NCI-H748 (cell line): ENCODE results near the gene SPEG.

Experiments
- DNase-seq: peaks from one replicate; lab custom pipeline; 2025; ENCODE audit not compliant: unreplicated experiment; lab: John Stamatoyannopoulos, UW

SPEG gene

DNA sequence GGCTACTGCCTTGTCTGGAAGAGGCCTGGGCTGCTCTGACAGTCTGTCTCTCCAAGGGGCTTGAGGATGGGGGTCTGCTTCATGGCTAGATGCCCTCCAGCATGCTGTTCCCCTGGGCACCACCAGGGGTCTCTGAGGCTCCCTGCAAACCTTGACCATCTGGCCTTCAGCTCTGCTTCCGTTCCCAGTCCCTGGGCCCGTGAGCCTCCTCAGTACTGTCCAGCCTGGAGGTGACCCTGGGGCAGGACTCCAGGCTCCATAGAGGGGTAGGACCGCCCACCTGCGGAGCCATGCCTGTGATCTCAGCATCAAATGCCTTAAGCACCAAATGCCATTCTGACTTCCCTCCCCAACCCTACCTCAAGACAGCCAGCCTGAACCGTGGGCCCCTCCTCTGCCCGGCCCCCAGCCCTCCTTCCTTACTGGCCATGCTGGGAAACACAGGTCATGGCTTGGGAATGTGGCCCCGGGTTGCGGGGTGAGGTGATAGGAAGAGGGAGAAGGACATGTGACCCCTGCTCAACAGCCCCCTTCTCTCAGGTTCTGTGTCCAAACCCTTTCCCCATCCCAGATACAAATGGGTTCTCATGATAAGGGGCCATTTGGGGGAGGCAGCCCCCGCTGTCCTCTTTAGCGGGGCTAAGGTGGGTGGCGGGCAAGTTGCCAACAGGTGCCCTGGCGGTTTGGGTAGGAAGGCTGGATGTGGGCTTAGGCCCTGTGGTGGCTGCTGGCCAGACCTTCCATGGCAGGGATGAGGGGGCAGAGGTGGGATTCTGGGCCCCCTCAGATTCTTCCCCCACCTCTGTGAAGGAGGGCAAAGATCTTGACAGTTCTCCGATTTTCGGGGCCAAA, 25.0 kb downstream of the SPEG start:
- peak; percentile 53 for DNase-seq

GRCh38 chr2:219460424-219460926, 25.8 kb downstream of the SPEG start:
- no peak for DNase-seq

GRCh38 chr2:219461047-219461514, 26.4 kb downstream of the SPEG start:
- DNase-seq: no peak

- no peak for DNase-seq
Measured at GRCh38 chr2:219461669-219462068, 27.0 kb downstream of the SPEG start.

- no peak for DNase-seq
Measured at GRCh38 chr2:219462349-219462748, 27.7 kb downstream of the SPEG start.

DNA sequence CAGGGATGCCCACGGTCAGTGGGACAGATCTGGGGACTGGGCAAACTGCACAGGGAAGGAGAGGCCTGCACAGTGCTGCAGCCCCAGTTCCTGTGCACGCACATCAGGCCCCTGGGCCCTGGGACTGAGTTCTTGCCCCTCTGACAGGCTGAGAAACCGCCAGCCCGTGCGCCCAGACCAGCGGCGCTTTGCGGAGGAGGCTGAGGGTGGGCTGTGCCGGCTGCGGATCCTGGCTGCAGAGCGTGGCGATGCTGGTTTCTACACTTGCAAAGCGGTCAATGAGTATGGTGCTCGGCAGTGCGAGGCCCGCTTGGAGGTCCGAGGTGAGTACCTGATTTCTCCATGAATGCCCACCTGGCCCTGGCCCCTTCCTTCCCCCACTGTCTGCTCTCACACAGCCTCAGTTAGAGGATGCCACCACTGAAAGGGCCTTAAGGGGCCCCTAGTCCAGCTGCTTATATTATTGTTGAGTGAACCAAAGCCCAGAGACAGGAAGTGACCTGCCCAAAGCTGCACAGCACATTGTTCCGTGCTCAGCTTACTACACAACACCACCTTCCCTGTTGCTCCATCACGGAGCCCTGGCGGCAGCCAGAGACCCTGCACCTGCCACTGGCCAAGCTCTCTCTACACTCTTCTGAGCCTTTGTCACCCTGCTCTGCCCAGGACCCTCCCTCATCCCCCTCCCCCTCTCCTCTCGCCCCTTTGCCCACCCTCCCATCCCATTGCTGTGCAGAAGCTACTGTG, 29.8 kb downstream of the SPEG start:
- no peak for DNase-seq

GRCh38 chr2:219465659-219466561, 31.3 kb downstream of the SPEG start:
- no peak for DNase-seq

GRCh38 chr2:219466816-219467735, 32.4 kb downstream of the SPEG start:
- no peak for DNase-seq

DNA sequence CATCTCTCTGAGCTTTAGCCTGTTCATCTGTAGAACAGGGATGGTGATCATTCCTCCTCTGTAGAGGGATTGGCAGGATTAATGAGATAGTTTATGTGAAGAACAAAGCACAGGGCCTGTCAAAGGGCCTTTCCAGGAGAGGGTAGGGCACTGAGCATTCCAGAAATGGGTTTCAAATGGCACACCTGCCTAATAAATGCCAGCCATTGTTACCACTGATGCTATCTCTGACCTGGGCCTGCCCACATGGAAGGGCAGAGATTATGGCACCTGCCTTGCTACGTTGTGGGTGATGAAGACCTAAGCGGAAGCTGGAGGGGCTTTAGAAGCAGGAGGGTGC, 33.1 kb downstream of the SPEG start:
- DNase-seq: no peak

DNA sequence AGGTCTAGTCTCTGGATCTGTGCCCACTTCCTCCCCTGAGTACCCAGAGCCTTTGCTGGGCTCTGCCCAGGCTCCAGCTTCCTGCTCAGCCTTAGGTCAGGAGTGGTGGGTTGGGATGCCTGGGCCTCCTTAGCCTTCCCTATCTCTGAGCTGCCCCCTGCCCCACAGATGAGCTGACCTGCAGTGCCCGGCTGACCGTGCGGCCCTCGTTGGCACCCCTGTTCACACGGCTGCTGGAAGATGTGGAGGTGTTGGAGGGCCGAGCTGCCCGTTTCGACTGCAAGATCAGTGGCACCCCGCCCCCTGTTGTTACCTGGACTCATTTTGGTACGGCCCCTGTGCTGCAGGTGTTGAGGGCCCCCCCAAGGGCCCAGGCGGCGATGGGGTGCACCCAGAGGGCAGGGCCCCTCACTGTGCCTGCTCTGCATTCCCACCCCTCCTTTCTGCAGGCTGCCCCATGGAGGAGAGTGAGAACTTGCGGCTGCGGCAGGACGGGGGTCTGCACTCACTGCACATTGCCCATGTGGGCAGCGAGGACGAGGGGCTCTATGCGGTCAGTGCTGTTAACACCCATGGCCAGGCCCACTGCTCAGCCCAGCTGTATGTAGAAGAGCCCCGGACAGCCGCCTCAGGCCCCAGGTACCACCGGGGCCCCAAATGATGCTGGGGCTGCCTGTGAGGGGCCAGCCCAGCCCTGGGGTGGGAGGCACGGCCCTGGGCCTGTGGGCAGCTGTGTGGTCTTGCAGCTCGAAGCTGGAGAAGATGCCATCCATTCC, 34.0 kb downstream of the SPEG start:
- DNase-seq: no peak

DNA sequence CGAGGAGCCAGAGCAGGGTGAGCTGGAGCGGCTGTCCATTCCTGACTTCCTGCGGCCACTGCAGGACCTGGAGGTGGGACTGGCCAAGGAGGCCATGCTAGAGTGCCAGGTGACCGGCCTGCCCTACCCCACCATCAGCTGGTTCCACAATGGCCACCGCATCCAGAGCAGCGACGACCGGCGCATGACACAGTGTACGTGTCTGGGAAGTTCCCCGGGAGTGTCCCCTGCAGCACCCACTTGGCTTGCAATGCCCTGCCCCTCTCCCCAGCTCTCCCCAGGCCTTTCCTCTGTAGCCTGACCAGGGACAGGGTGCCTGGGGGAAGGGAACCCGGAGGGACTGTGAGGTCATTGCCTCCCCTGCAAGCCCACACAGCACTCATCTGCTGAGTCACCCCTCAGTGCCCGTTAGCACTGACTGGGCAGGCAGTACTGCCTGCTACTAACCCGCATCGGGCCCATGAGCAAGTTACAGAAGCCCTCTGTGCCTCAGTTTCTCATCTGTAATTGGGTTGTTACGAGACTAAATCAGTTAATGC, 34.6 kb downstream of the SPEG start:
- no peak for DNase-seq

DNA sequence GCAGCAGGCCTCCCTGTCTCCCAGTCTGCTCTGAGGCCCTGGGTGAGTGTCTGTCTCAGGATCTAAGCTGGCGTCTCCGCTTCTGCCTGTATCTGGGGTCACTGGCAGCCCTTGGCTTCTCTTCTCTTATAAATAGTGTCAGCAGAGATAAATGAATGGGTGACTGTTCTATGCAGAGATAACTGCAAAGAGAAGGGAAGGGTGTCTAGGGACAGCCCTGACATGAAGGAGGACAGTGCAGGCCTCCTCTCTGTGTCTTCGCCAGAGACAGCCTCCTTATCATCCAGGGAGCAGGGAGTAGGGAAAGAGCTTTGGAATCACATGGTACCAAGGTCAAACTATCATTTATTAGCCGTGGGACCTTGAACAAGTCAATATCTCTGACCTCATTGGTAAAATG, 35.8 kb downstream of the SPEG start:
- DNase-seq: no peak

- DNase-seq: no peak
Measured at GRCh38 chr2:219471476-219472371, 37.1 kb downstream of the SPEG start.

- no peak for DNase-seq
Measured at GRCh38 chr2:219472629-219473187, 38.1 kb downstream of the SPEG start.

DNA sequence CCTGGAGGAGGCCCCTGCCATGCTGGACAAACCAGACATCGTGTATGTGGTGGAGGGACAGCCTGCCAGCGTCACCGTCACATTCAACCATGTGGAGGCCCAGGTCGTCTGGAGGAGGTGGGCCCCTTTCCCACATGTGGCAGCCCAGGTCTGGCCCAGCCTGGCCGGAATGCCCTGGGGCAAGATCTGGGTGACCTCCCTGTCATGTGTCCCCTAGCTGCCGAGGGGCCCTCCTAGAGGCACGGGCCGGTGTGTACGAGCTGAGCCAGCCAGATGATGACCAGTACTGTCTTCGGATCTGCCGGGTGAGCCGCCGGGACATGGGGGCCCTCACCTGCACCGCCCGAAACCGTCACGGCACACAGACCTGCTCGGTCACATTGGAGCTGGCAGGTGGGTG, 38.9 kb downstream of the SPEG start:
- DNase-seq: no peak

DNA sequence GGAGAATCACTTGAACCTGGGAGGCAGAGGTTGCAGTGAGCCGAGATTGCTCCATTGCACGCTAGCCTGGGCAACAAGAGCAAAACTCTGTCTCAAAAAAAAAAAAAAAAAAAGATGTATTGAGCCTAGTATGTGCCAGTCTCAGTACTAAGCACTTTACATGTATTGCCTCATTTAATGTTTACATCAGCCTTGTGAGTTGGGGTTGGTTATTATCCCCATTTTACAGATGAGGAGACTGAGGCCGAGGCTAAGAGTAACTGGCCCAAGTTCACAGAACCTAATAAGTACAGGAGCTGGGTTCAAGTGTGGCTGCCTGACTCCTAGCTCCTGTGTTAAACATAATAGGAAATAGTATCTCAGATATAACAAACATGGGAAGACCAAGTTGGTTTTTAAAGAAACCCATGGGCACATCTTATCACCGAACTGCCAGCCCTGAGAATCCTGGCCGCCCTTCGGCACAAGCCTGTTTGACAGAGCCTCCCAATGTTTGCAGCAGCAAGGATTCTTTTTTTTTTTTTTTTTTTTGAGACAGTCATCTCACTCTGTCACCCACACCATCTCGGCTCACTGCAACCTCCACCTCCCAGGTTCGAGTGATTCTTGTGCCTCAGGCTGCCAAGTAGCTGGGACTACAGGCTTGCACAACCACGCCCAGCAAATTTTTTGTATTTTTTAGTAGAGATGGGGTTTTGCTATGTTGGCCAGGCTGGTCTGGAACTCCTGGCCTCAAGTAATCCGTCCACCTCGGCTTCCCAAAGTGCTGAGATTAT, 39.8 kb downstream of the SPEG start:
- DNase-seq: no peak

DNA sequence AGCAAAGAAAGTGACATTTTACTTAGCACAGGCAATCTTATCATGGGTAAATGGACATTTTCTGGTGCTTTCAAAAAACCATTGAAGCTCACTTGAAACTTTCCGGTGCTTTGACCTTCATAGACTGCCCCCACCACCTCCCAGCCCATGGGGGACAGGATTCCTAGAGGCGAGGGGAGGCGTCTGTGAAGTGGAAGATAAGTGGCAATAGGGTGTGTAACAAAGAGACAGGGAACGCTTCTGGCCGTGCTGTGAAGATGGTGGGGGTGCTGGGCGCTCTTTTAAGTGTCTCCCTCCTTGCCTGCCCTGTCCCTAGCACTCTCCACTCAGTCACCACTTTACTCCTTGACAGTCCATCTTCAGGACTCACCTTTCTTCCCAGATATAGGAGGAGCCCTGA, 40.6 kb downstream of the SPEG start:
- no peak for DNase-seq
